Spleen (tissue), 11 donors: ENCODE results near the gene KRTAP10-3. TPM values are rescaled to one million over a fixed set of nuclear protein-coding genes. Genes with fewer than 3 reads are reported as not detected.

Experiments
- DNase-seq: peaks from one replicate; pipeline ENCODE4 v3.0.0-alpha.2; 2020
- H3K27ac ChIP-seq, 8 donors: fragments of 200-600 bp; sonication (generic) in 7 of 8; 1 replicate in 4 of 8; 2 replicates in 4 of 8; pipeline versions ENCODE4 v1.5.0 to v1.8.0; 2016 to 2021; ENCODE audit warnings: inconsistent platforms in 4 of 8, mild to moderate bottlenecking in 4 of 8, moderate library complexity in 1 of 8
- H3K27me3 ChIP-seq, 7 donors: fragments of 200-600 bp; sonication (generic) in 6 of 7; replicated peaks in 1 of 7; 1 replicate in 4 of 7; 2 replicates in 3 of 7; pipeline versions ENCODE4 v1.5.0 to v1.8.0; 2016 to 2021; ENCODE audit warnings: inconsistent platforms in 3 of 7, mild to moderate bottlenecking in 1 of 7
- H3K36me3 ChIP-seq, 6 donors: fragments of 200-600 bp; sonication (generic) in 5 of 6; 1 replicate in 4 of 6; 2 replicates in 2 of 6; pipeline versions ENCODE4 v1.5.0 to v1.8.0; 2016 to 2021; ENCODE audit warnings: inconsistent platforms in 2 of 6
- H3K4me1 ChIP-seq, 6 donors: fragments of 200-600 bp; sonication (generic) in 5 of 6; 1 replicate in 3 of 6; 2 replicates in 3 of 6; pipeline versions ENCODE4 v1.5.0 to v1.8.0; 2016 to 2021; ENCODE audit warnings: inconsistent platforms in 3 of 6
- H3K4me3 ChIP-seq, 8 donors: fragments of 200-600 bp; sonication (generic) in 7 of 8; 1 replicate in 4 of 8; 2 replicates in 4 of 8; pipeline versions ENCODE4 v1.5.0 to v1.8.0; 2016 to 2021; ENCODE audit warnings: inconsistent platforms in 4 of 8, mild to moderate bottlenecking in 4 of 8, moderate library complexity in 2 of 8
- H3K9me3 ChIP-seq, 8 donors: fragments of 200-600 bp; sonication (generic) in 7 of 8; 1 replicate in 4 of 8; 2 replicates in 4 of 8; pipeline versions ENCODE4 v1.5.0 to v1.8.0; 2016 to 2021; ENCODE audit warnings: inconsistent platforms in 4 of 8
- CTCF ChIP-seq, 11 experiments: fragments of 200-600 bp in 7 of 11; fragments of 450-650 bp in 4 of 11; sonication (generic) in 4 of 11; IDR thresholded peaks in 8 of 11; conservative IDR thresholded peaks in 3 of 11; 1 replicate in 7 of 11; 2 replicates in 4 of 11; pipeline versions ENCODE4 v1.4.0 to v1.8.0; 2016 to 2021; ENCODE audit warnings: antibody characterized with exemption in 11 of 11, inconsistent platforms in 4 of 11, mild to moderate bottlenecking in 1 of 11
- POLR2A ChIP-seq, 3 donors: fragments of 450-650 bp; IDR thresholded peaks; one replicate each; pipeline ENCODE4 v1.5.1; 2017; ENCODE audit warnings: antibody characterized with exemption in 3 of 3, mild to moderate bottlenecking in 1 of 3
- POLR2AphosphoS5 ChIP-seq, 3 donors: sonication (generic); formaldehyde crosslinking; IDR thresholded peaks; one replicate each; pipeline ENCODE4 v1.5.1; 2017; ENCODE audit warnings: antibody characterized with exemption in 3 of 3
- WGBS, 5 donors: extraction: QIAGEN DNeasy Blood & Tissue Kit in 3 of 5; methylation state at CpG; one replicate each; pipeline versions ENCODE4 v1.1.5 to v1.1.7; 2013 to 2018; 5-methylcytosine and 5-hydroxymethylcytosine counted together
- intact Hi-C: fragments of 100-400 bp; cut with DNase I; formaldehyde crosslinking; loops from one replicate; pipeline ENCODE4 v1.15.0; 2023; ENCODE audit warnings: low total_unique reads
- polyA plus RNA-seq, 3 donors: library from polyadenylated mRNA; stranded (reverse); fragments of 200-250 nt; gene quantifications; one replicate each; pipeline ENCODE4 v1.2.1, GENCODE V29; 2013
- total RNA-seq, 7 donors: library from RNA; depleted of rRNA in 3 of 7; stranded (reverse); fragments of >200 nt in 3 of 7; fragmentation: NEBNext Ultra II Directional in 4 of 7; extraction: Animal tissue kit (Norgen Biotek cat#: 25700) in 4 of 7; gene quantifications; one replicate each; pipeline versions ENCODE4 v1.1.0 to v1.2.1, GENCODE V29; 2016 to 2021
- donor health status: healthy with polysubstance abuse.
- donor health status: DM: no; HTN: no; CAD: no; lungs with moderate emphysema.
- donor health status: DM: no; HTN: no; CAD: no.
- donor health status: Bipolar disorder and iron deficiency.
- donor health status: healthy.
- donor health status: DM: no; HTN: no; CAD: no.
- donor health status: DM: yes; HTN: yes; CAD: no.

Gene KRTAP10-3
- total and polyA plus RNA-seq, 10 donors: not detected

- DNase-seq: peak; percentile 56
Observed at GRCh38 chr21:44517175-44517899, 41.3 kb downstream of the KRTAP10-3 start.

GRCh38 chr21:44516828-44517174 is 41.8 kb downstream of the KRTAP10-3 start:
- Histone ChIP-seq H3K4me3 (no peak overlapping the region), H3K27me3 (peaks cover 0 to 21% (median 0%) of the 10 kb centered on the region in 7 donors), H3K9me3 (no peaks in the 10 kb centered on the region), H3K36me3 (no peaks in the 10 kb centered on the region), H3K27ac (no peak overlapping the region), H3K4me1 (no peaks in the 10 kb centered on the region)
- 85 to 92% (median 88%) methylated on average over 10 of the region's 10 CpGs for WGBS, 5 donors
- intact Hi-C loops: no loop called here
- TF ChIP-seq POLR2A (IDR thresholded peaks at IDR 0.05) (no peak), CTCF (IDR thresholded peaks at IDR 0.05 in 8 of 11, conservative IDR thresholded peaks at IDR 0.05 in 3 of 11) (no peak), POLR2AphosphoS5 (IDR thresholded peaks at IDR 0.05) (no peak)
- peak; percentile 47 for DNase-seq

More at GRCh38 chr21:44517175-44517899, 41.3 kb downstream of the KRTAP10-3 start:
- H3K9me3 ChIP-seq: no peaks in the 10 kb centered on the region
- H3K36me3 ChIP-seq: no peaks in the 10 kb centered on the region
- intact Hi-C loops: no loop called here
- H3K4me1 ChIP-seq: no peaks in the 10 kb centered on the region
- TF ChIP-seq CTCF (IDR thresholded peaks at IDR 0.05 in 8 of 11, conservative IDR thresholded peaks at IDR 0.05 in 3 of 11): no peak
- peak in 1 of 3 donors; percentile 36 for TF ChIP-seq POLR2AphosphoS5 (IDR thresholded peaks at IDR 0.05)
- TF ChIP-seq POLR2A (IDR thresholded peaks at IDR 0.05): no peak
- 77 to 93% (median 81%) methylated on average over 13 to 15 of the region's 15 CpGs for WGBS, 5 donors
- H3K4me3 ChIP-seq: no peak overlapping the region
- H3K27me3 ChIP-seq: peaks cover 0 to 26% (median 0%) of the 10 kb centered on the region in 7 donors
- no peak overlapping the region for H3K27ac ChIP-seq

- Histone ChIP-seq H3K4me3 (no peak overlapping the region), H3K36me3 (no peaks in the 10 kb centered on the region), H3K27me3 (peaks cover 0 to 17% (median 0%) of the 10 kb centered on the region in 7 donors), H3K27ac (no peak overlapping the region), H3K4me1 (peaks cover 0 to under 1% (median 0%) of the 10 kb centered on the region in 6 donors), H3K9me3 (no peaks in the 10 kb centered on the region)
- WGBS, 5 donors: 83 to 88% (median 87%) methylated on average over 8 to 13 of the region's 13 CpGs
- TF ChIP-seq CTCF (IDR thresholded peaks at IDR 0.05 in 8 of 11, conservative IDR thresholded peaks at IDR 0.05 in 3 of 11) (no peak), POLR2A (IDR thresholded peaks at IDR 0.05) (no peak), POLR2AphosphoS5 (IDR thresholded peaks at IDR 0.05) (no peak)
- intact Hi-C loops: no loop called here
- DNase-seq: no peak
Observed at GRCh38 chr21:44516342-44516741, 42.3 kb downstream of the KRTAP10-3 start.

- Histone ChIP-seq H3K36me3 (no peaks in the 10 kb centered on the region), H3K27me3 (peaks cover 0 to 13% (median 0%) of the 10 kb centered on the region in 7 donors), H3K4me3 (no peak overlapping the region), H3K4me1 (peaks cover 0 to 9% (median 5%) of the 10 kb centered on the region in 6 donors), H3K27ac (no peak overlapping the region), H3K9me3 (no peaks in the 10 kb centered on the region)
- DNase-seq: no peak
- intact Hi-C loops: no loop called here
- 83 to 90% (median 86%) methylated on average over 29 to 32 of the region's 32 CpGs for WGBS, 5 donors
- no peak for TF ChIP-seq CTCF (IDR thresholded peaks at IDR 0.05 in 8 of 11, conservative IDR thresholded peaks at IDR 0.05 in 3 of 11)
- no peak for TF ChIP-seq POLR2AphosphoS5 (IDR thresholded peaks at IDR 0.05)
- TF ChIP-seq POLR2A (IDR thresholded peaks at IDR 0.05): no peak
Observed at GRCh38 chr21:44515359-44516165, 43.0 kb downstream of the KRTAP10-3 start.
